H1 (cell line): ENCODE measurements around the gene STT3B. TPM values are rescaled to one million over a fixed set of nuclear protein-coding genes. Genes with fewer than 3 reads are reported as not detected.

ENCODE experiments used
- EP300 ChIP-seq, 2 experiments: IDR thresholded peaks; 1 replicate in 1 of 2; 2 replicates in 1 of 2; pipeline ENCODE4 v1.6.1; 2011 to 2012; ENCODE audit warnings: low read depth in 2 of 2, low read length in 2 of 2, mild to moderate bottlenecking in 2 of 2, borderline replicate concordance in 1 of 2, inconsistent platforms in 1 of 2, moderate library complexity in 1 of 2
- polyA plus RNA-seq, 7 experiments: library from polyadenylated mRNA; depleted of rRNA in 3 of 7; stranded (reverse) in 5 of 7; unstranded in 2 of 7; fragments of >200 nt in 5 of 7; fragments of 200-250 nt in 2 of 7; gene quantifications; 1 replicate in 5 of 7; 2 replicates in 1 of 7; 4 replicates in 1 of 7; pipeline versions ENCODE4 v1.2.1 to v1.2.3, GENCODE V29; 2011 to 2013; ENCODE audit warnings: missing spikeins in 2 of 7, mixed read lengths in 2 of 7
- total RNA-seq: library from RNA; stranded (reverse); fragmentation: NEBNext Ultra II Directional; extraction: Animal tissue kit (Norgen Biotek cat#: 25700); gene quantifications from 2 replicates; pipeline ENCODE4 v1.2.1, GENCODE V29; 2021

Gene STT3B
- total and polyA plus RNA-seq, 2 of the 8 experiments (the other 6 are each of a cell fraction or from before 2014, with no cell fraction given), result 43.5 to 134 TPM

DNA sequence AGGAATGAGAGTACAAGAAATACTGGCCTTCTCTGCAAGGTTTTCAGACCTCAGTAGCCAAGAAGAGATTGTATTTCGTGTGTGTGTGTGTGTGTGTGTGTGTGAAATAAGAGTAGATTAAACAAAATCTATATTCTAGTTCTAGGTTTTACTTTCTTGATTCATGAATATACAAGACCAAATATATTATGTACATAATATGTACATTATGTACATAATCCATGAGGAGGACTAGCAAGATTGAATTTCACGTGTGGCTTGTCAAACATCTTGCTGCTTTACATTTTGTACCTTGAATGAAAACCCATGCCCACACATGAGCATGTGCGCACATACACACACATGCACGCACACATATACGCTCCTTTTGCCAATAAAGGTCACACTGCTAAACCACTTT, 18.2 kb upstream of the STT3B start (continued):
- TF ChIP-seq EP300 (IDR thresholded peaks at IDR 0.05; ENCODE audit: borderline replicate concordance in 1 of 2, low read depth in 2 of 2, low read length in 2 of 2), result no peak
